Measurements from ENCODE around the gene CMTM4.
"Not testable (repeated sequence)": the region's sequence is repeated elsewhere in the genome, so short reads cannot be mapped to it uniquely, and the experiment has no call there.

Gene CMTM4

GRCh38 chr16:66616169-66616568, 80.4 kb downstream of the CMTM4 start:
- DNase-seq (ENCODE audit: low spot score), result no peak

- no peak for DNase-seq (ENCODE audit: low spot score)
These were observed 82.3 kb downstream of the CMTM4 start for GRCh38 chr16:66614161-66614802.

GRCh38 chr16:66612422-66612821, 84.1 kb downstream of the CMTM4 start:
- DNase-seq (ENCODE audit: low spot score), result no peak

- not testable (repeated sequence) for DNase-seq (ENCODE audit: low spot score)
These were observed 84.6 kb downstream of the CMTM4 start for GRCh38 chr16:66611911-66612310.

- DNase-seq (ENCODE audit: low spot score), result no peak
These were observed 86.3 kb downstream of the CMTM4 start for GRCh38 chr16:66610111-66610820.

- DNase-seq (ENCODE audit: low spot score), result no peak
These were observed 87.4 kb downstream of the CMTM4 start for GRCh38 chr16:66609139-66609510.

GRCh38 chr16:66608241-66609138, 88.1 kb downstream of the CMTM4 start:
- peak; percentile 89 for DNase-seq (ENCODE audit: low spot score)

GRCh38 chr16:66605979-66606751, 90.4 kb downstream of the CMTM4 start:
- DNase-seq (ENCODE audit: low spot score), result peak; percentile 71

- no peak for DNase-seq (ENCODE audit: low spot score)
These were observed 91.2 kb downstream of the CMTM4 start for GRCh38 chr16:66605177-66605978.

GRCh38 chr16:66604376-66605176, 92.0 kb downstream of the CMTM4 start, which contains the start of gene CMTM3:
CMTM3 (plus strand) TSS chr16:66604704; CDS start chr16:66604806, 102 bp downstream.
- DNase-seq (ENCODE audit: low spot score), result peak; percentile 71

- no peak for DNase-seq (ENCODE audit: low spot score)
These were observed 92.8 kb downstream of the CMTM4 start for GRCh38 chr16:66603537-66604375.

GRCh38 chr16:66601471-66601870, 95.1 kb downstream of the CMTM4 start:
- DNase-seq (ENCODE audit: low spot score), result no peak

GRCh38 chr16:66600477-66600876, 96.1 kb downstream of the CMTM4 start:
- no peak for DNase-seq (ENCODE audit: low spot score)

GRCh38 chr16:66599726-66600125, 96.8 kb downstream of the CMTM4 start:
- DNase-seq (ENCODE audit: low spot score), result no peak

GRCh38 chr16:66598111-66598510, 98.4 kb downstream of the CMTM4 start:
- DNase-seq (ENCODE audit: low spot score), result no peak

- DNase-seq (ENCODE audit: low spot score), result no peak
These were observed 99.3 kb downstream of the CMTM4 start for GRCh38 chr16:66596986-66597848.

GRCh38 chr16:66596559-66596958, 100.0 kb downstream of the CMTM4 start:
- not testable (repeated sequence) for DNase-seq (ENCODE audit: low spot score)

GRCh38 chr16:66594739-66595138, 101.8 kb downstream of the CMTM4 start:
- DNase-seq (ENCODE audit: low spot score), result no peak

All from germinal center (tissue), 1 donor.